HepG2 (cell line): ENCODE measurements around the gene CISD3. TPM values are rescaled to one million over a fixed set of nuclear protein-coding genes. Genes with fewer than 3 reads are reported as not detected.
A peak's percentile ranks its signal among the peaks of the same experiment; 100 is the strongest.

Experiments
- ATAC-seq: fragments of 200-7000 bp; cut with Tn5 transposase; 3 replicates; pipeline ENCODE4 v1.9.1; 2020; ENCODE audit warnings: mild to moderate bottlenecking, moderate library complexity
- BruUV-seq: library from RNA; stranded (reverse); fragments of 400-500 nt; replicated peaks from 2 replicates; lab custom pipeline; 2021; lab: Mats Ljungman, UMichigan
- CTCF ChIA-PET: fragments of 300-600 bp; formaldehyde crosslinking; extraction: SDS; loops from one replicate; lab custom pipeline; 2021; ENCODE audit warnings: low total read pairs, inconsistent platforms, low intra/inter-chr PET ratio; lab: Yijun Ruan, JAX
- POLR2A ChIA-PET: fragments of 350-600 bp; sonication (Branson Sonifier 250); formaldehyde crosslinking; loops from one replicate; lab custom pipeline; 2020; ENCODE audit warnings: antibody characterized with exemption, inconsistent platforms; lab: Yijun Ruan, JAX
- DNase-seq: peaks from one replicate; pipeline ENCODE4 v3.0.0-alpha.2; 2015; ENCODE audit warnings: low spot score
- FAIRE-seq: peaks from 3 replicates; lab custom pipeline; 2011; peaks lifted over from hg19 to GRCh38; lab: Jason Lieb, UNC
- H2AFZ ChIP-seq: one replicate; pipeline ENCODE4 v1.6.1; 2011; ENCODE audit warnings: low read length, inconsistent platforms
- H3K27ac ChIP-seq: fragments of 300-600 bp; 3 replicates; pipeline ENCODE4 v1.8.0; 2011; ENCODE audit warnings: mixed run types, mild to moderate bottlenecking, mixed read lengths, low read length, inconsistent platforms; ENCODE audit not compliant: insufficient read depth; ENCODE audit errors: extremely low read length
- H3K27me3 ChIP-seq, 2 experiments: fragments of 200-600 bp in 1 of 2; 2 replicates in 1 of 2; 3 replicates in 1 of 2; pipeline versions ENCODE4 v1.6.0 to v1.8.0; 2011; ENCODE audit warnings: low read length in 2 of 2, mild to moderate bottlenecking in 2 of 2, moderate library complexity in 2 of 2, inconsistent platforms in 1 of 2; ENCODE audit not compliant: insufficient read depth in 2 of 2, control insufficient read depth in 1 of 2
- H3K36me3 ChIP-seq, 2 experiments: fragments of 200-600 bp in 1 of 2; replicated peaks in 1 of 2; 2 replicates in 1 of 2; 3 replicates in 1 of 2; pipeline versions ENCODE4 v1.5.1 to v1.8.0; 2011; ENCODE audit warnings: low read length in 2 of 2, inconsistent platforms in 1 of 2; ENCODE audit not compliant: insufficient read depth in 2 of 2, control insufficient read depth in 1 of 2
- H3K4me1 ChIP-seq: 2 replicates; pipeline ENCODE4 v1.5.1; 2012; ENCODE audit warnings: low read length, inconsistent platforms; ENCODE audit not compliant: insufficient read depth
- H3K4me2 ChIP-seq: 2 replicates; pipeline ENCODE4 v1.6.0; 2011; ENCODE audit warnings: low read depth, low read length, inconsistent platforms
- H3K4me3 ChIP-seq, 3 experiments: fragments of 200-600 bp in 1 of 3; sonication (generic), shearing (Covaris generic) in 1 of 3; replicated peaks in 1 of 3; 2 replicates each; pipeline ENCODE4 v1.5.1; 2011 to 2016; ENCODE audit warnings: low read length in 3 of 3, inconsistent platforms in 2 of 3, low read depth in 2 of 3, mild to moderate bottlenecking in 2 of 3, control low read depth in 1 of 3, mixed read lengths in 1 of 3; ENCODE audit not compliant: insufficient read depth in 1 of 3
- H3K79me2 ChIP-seq: one replicate; pipeline ENCODE4 v1.6.1; 2011; ENCODE audit warnings: low read length, inconsistent platforms; ENCODE audit not compliant: insufficient read depth
- H3K9ac ChIP-seq: 2 replicates; pipeline ENCODE4 v1.6.0; 2011; ENCODE audit warnings: mild to moderate bottlenecking, low read depth, low read length, inconsistent platforms; ENCODE audit not compliant: insufficient read depth
- H3K9me3 ChIP-seq: 2 replicates; pipeline ENCODE4 v1.5.1; 2012; ENCODE audit warnings: mild to moderate bottlenecking, low read length
- H4K20me1 ChIP-seq: 2 replicates; pipeline ENCODE4 v1.6.0; 2011; ENCODE audit warnings: inconsistent platforms, mild to moderate bottlenecking, low read length, moderate library complexity; ENCODE audit not compliant: insufficient read depth
- ADNP ChIP-seq: sonication (generic); formaldehyde crosslinking; IDR thresholded peaks from 2 replicates; pipeline ENCODE4 v1.4.0; 2020; ENCODE audit warnings: missing genetic modification reagents
- GPBP1L1 ChIP-seq: sonication (generic); formaldehyde crosslinking; IDR thresholded peaks from 2 replicates; pipeline ENCODE4 v1.5.0; 2020; ENCODE audit warnings: mild to moderate bottlenecking, missing genetic modification reagents
- KLF16 ChIP-seq, 2 experiments: sonication (generic) in 1 of 2; formaldehyde crosslinking in 1 of 2; IDR thresholded peaks; 2 replicates each; pipeline versions ENCODE4 v1.6.1 to v1.8.0; 2016 to 2023; ENCODE audit warnings: missing genetic modification reagents in 2 of 2, missing compliant biosample characterization in 1 of 2
- NCOA2 ChIP-seq: sonication (generic); formaldehyde crosslinking; IDR thresholded peaks from 2 replicates; pipeline ENCODE4 v1.8.0; 2022; ENCODE audit warnings: inconsistent platforms
- PATZ1 ChIP-seq: sonication (generic); formaldehyde crosslinking; IDR thresholded peaks from 2 replicates; pipeline ENCODE4 v1.4.0; 2020; ENCODE audit warnings: missing genetic modification reagents
- PITX1 ChIP-seq: sonication (generic); formaldehyde crosslinking; IDR thresholded peaks from 2 replicates; pipeline ENCODE4 v1.5.1; 2020; ENCODE audit warnings: mild to moderate bottlenecking, missing genetic modification reagents
- RXRA ChIP-seq: sonication (generic); formaldehyde crosslinking; IDR thresholded peaks from 2 replicates; pipeline ENCODE4 v1.5.1; 2020; ENCODE audit warnings: missing genetic modification reagents
- SMAD1 ChIP-seq: sonication (generic); formaldehyde crosslinking; IDR thresholded peaks from 2 replicates; pipeline ENCODE4 v1.4.0; 2020; ENCODE audit warnings: missing genetic modification reagents, low read depth, mild to moderate bottlenecking, borderline replicate concordance
- ZNF143 ChIP-seq: sonication (generic); formaldehyde crosslinking; IDR thresholded peaks from 2 replicates; pipeline ENCODE4 v1.4.0; 2020; ENCODE audit warnings: missing genetic modification reagents
- ZNF180 ChIP-seq: sonication (generic); formaldehyde crosslinking; IDR thresholded peaks from 2 replicates; pipeline ENCODE4 v1.4.0; 2020; ENCODE audit warnings: low read depth, missing genetic modification reagents, borderline replicate concordance
- ZNF20 ChIP-seq: sonication (generic); formaldehyde crosslinking; IDR thresholded peaks from 2 replicates; pipeline ENCODE4 v1.4.0; 2020; ENCODE audit warnings: mild to moderate bottlenecking, moderate library complexity, missing genetic modification reagents
- ZNF34 ChIP-seq: sonication (generic); formaldehyde crosslinking; IDR thresholded peaks from 2 replicates; pipeline ENCODE4 v1.4.0; 2020; ENCODE audit warnings: mild to moderate bottlenecking, missing genetic modification reagents, borderline replicate concordance
- ZNF468 ChIP-seq: sonication (generic); formaldehyde crosslinking; IDR thresholded peaks from 2 replicates; pipeline ENCODE4 v1.8.0; 2022; ENCODE audit warnings: mild to moderate bottlenecking, moderate library complexity, missing genetic modification reagents
- ZNF781 ChIP-seq: sonication (generic); formaldehyde crosslinking; IDR thresholded peaks from 2 replicates; pipeline ENCODE4 v1.5.1; 2020; ENCODE audit warnings: borderline replicate concordance, mild to moderate bottlenecking, missing genetic modification reagents; ENCODE audit errors: not compliant biosample characterization
- ZNF792 ChIP-seq: IDR thresholded peaks from 2 replicates; pipeline ENCODE4 v1.6.1; 2016
- WGBS: methylation state at CpG from one replicate; pipeline ENCODE4 v1.1.6; 2017; ENCODE audit warnings: low lambda C conversion rate; 5-methylcytosine and 5-hydroxymethylcytosine counted together
- in situ Hi-C: cut with HindIII; loops from 2 replicates; pipeline ENCODE4 v1.10.0; 2017; ENCODE audit warnings: low pct_unique_long_range_greater_than_20kb; ENCODE audit not compliant: extremely low pct_ligation_motif_present
- intact Hi-C: fragments of 100-400 bp; cut with micrococcal nuclease; formaldehyde crosslinking; loops from one replicate; pipeline ENCODE4 v1.10.0; 2022; ENCODE audit not compliant: unreplicated experiment
- polyA plus RNA-seq, 8 experiments: library from polyadenylated mRNA; depleted of rRNA in 3 of 8; stranded (reverse) in 7 of 8; unstranded in 1 of 8; fragments of >200 nt; fragmentation: Illumina TruSeq in 4 of 8; extraction: Trizol in 4 of 8; gene quantifications; 2 replicates each; pipeline versions ENCODE4 v1.2.1 to v1.2.3, GENCODE V29; 2011 to 2016; ENCODE audit warnings: low read depth in 4 of 8, missing spikeins in 1 of 8, mixed read lengths in 1 of 8; ENCODE audit not compliant: insufficient read depth in 1 of 8
- total RNA-seq, 5 experiments: library from RNA; depleted of rRNA; stranded (reverse); fragments of >200 nt; fragmentation: Illumina TruSeq; extraction: Trizol; gene quantifications; 2 replicates each; pipeline ENCODE4 v1.2.3, GENCODE V29; 2016; ENCODE audit warnings: low read depth in 1 of 5
- TF ChIP-seq, protein P1 (sequence below): sonication (generic); formaldehyde crosslinking; IDR thresholded peaks from 2 replicates; pipeline ENCODE4 v1.8.0; 2023; ENCODE audit warnings: mild to moderate bottlenecking, missing genetic modification reagents
- TF ChIP-seq, protein P2 (sequence below): sonication (generic); formaldehyde crosslinking; IDR thresholded peaks from 2 replicates; pipeline ENCODE4 v1.5.1; 2020; ENCODE audit warnings: mild to moderate bottlenecking, moderate library complexity, missing genetic modification reagents

Gene CISD3
- total and polyA plus RNA-seq, 2 of the 13 experiments (the other 11 are each of a cell fraction or from before 2014, with no cell fraction given), result 30.0 to 34.1 TPM

DNA sequence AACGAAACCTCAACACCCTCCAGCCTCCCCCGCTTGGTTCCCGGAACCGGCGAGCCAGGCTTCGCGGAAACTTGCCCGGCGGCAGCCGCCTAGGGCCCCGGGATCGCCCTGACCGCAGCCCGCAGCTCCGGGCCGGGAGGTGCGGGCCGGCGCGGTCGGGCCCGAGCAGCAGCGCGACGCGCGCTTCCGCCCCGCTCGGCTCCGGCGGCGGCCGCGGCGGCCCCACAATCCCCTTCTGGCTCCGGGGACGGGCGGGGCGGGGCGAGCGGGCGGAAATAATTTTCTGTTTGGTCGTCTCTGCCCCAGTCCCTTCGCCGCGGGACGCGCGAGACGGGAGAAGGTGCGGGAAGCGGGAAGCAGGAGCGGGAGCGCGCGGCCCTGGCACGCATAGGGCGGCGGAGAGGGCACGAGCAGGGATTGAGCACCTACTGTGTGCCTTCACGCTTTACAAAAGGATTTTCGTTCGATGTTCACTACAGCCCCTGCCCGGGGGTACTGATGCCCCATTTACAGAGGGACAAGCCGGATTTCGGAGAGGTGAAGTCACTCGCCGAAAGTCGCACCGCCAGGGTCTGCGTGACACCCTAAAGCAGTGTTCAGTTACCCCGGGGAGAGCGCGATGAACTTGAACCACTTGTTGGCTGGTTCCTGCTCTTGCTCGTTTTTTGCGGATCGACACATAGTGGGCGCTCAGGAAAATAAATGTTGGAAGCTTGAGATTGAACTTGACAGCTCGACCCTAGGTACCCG is 27.8 kb upstream of the CISD3 start:
- ATAC-seq (peak; percentile 47), DNase-seq (peak; percentile 86), FAIRE-seq (no peak)
- ChIA-PET CTCF (no interaction called here), POLR2A (interaction anchor here (0.6 to 8.9 kb wide), 20 partner anchors 9 to 451 kb away, joined by 3 to 106 read pairs (median 6); partner anchors contain the start of genes EPOP, LASP1, PSMB3 and SRCIN1)
- H3K36me3 ChIP-seq, result peaks cover 0 to 3% of the 10 kb centered on the region in 2 experiments; a peak in 3 of 5 replicates
- H3K9ac ChIP-seq, result peak overlapping the region; percentile 94
- H3K27ac ChIP-seq, result peak overlapping the region; percentile 99
- intact Hi-C loops, result no loop called here
- H3K9me3 ChIP-seq, result no peaks in the 10 kb centered on the region
- no peaks in the 10 kb centered on the region; a peak in 1 of 5 replicates for H3K27me3 ChIP-seq
- H3K4me3 ChIP-seq, result peak overlapping the region; percentile 63 to 99 (median 71)
- peaks cover 11% of the 10 kb centered on the region for H4K20me1 ChIP-seq
- WGBS, result 2% methylated on average over 48 of the region's 81 CpGs
- in situ Hi-C loops, result no loop called here
- peak overlapping the region; percentile 99 for H3K4me2 ChIP-seq
- H3K79me2 ChIP-seq, result peaks cover 38% of the 10 kb centered on the region
- TSS peak; percentile 71 for BruUV-seq
- no peak overlapping the region for H2AFZ ChIP-seq
- H3K4me1 ChIP-seq, result peaks cover 67% of the 10 kb centered on the region
- TF ChIP-seq ZNF20 (CRISPR knock-in tag) (0 out of 2 replicates have a peak, but pooled peaks have one; percentile 40), PITX1 (CRISPR knock-in tag) (peak; percentile 55), ZNF34 (CRISPR knock-in tag) (0 out of 2 replicates have a peak, but pooled peaks have one; percentile 32), GPBP1L1 (CRISPR knock-in tag) (no peak), RXRA (CRISPR knock-in tag) (peak; percentile 68), SMAD1 (CRISPR knock-in tag) (peak; percentile 21), PATZ1 (CRISPR knock-in tag) (peak; percentile 86), ZNF180 (CRISPR knock-in tag) (no peak), KLF16 (CRISPR knock-in tag; IDR thresholded peaks at IDR 0.05) (peak; percentile 65 to 87; a peak in 2 of 4 replicates), ZNF143 (peak; percentile 82), ADNP (CRISPR knock-in tag) (no peak; the same call in 1 of the 2 replicates), ZNF781 (peak; percentile 34), NCOA2 (CRISPR knock-in tag) (peak; percentile 80), ZNF792 (peak; percentile 21; the same call in 1 of the 2 replicates), ZNF468 (CRISPR knock-in tag) (no peak)
- TF ChIP-seq, protein P1, sequence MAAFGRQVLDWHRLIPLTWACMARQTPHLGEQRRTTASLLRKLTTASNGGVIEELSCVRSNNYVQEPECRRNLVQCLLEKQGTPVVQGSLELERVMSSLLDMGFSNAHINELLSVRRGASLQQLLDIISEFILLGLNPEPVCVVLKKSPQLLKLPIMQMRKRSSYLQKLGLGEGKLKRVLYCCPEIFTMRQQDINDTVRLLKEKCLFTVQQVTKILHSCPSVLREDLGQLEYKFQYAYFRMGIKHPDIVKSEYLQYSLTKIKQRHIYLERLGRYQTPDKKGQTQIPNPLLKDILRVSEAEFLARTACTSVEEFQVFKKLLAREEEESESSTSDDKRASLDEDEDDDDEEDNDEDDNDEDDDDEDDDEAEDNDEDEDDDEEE, result 0 out of 2 replicates have a peak, but pooled peaks have one; percentile 15
- TF ChIP-seq, protein P2, sequence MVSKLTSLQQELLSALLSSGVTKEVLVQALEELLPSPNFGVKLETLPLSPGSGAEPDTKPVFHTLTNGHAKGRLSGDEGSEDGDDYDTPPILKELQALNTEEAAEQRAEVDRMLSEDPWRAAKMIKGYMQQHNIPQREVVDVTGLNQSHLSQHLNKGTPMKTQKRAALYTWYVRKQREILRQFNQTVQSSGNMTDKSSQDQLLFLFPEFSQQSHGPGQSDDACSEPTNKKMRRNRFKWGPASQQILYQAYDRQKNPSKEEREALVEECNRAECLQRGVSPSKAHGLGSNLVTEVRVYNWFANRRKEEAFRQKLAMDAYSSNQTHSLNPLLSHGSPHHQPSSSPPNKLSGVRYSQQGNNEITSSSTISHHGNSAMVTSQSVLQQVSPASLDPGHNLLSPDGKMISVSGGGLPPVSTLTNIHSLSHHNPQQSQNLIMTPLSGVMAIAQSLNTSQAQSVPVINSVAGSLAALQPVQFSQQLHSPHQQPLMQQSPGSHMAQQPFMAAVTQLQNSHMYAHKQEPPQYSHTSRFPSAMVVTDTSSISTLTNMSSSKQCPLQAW (CRISPR knock-in tag), result peak; percentile 87
